Naive thymus-derived CD8-positive, alpha-beta T cell (primary cell): ENCODE measurements around the gene ZFPL1. TPM values are rescaled to one million over a fixed set of nuclear protein-coding genes. Genes with fewer than 3 reads are reported as not detected.

ENCODE experiments used
- ATAC-seq, 2 donors: fragments of 150-1000 bp; cut with Tn5 transposase in 1 of 2; sonication (Bioruptor Pico), chemical (Tn5 transposase) in 1 of 2; 1 replicate in 1 of 2; 2 replicates in 1 of 2; pipeline ENCODE4 v1.10.0; 2021; ENCODE audit warnings: mild to moderate bottlenecking in 2 of 2, moderate library complexity in 2 of 2
- POLR2A ChIA-PET: fragments of 350-600 bp; sonication (Branson Sonifier 250); formaldehyde crosslinking; loops from one replicate; lab custom pipeline; 2021; ENCODE audit warnings: antibody characterized with exemption; lab: Charles Lee
- DNase-seq, 10 donors: peaks; one replicate each; pipeline versions ENCODE4 v3.0.0 to v3.0.0-alpha.2; 2020 to 2022
- H3K27ac Mint-ChIP-seq, 10 donors: one replicate each; pipeline ENCODE4 v1.8.0; 2020 to 2022; ENCODE audit warnings: mild to moderate bottlenecking in 10 of 10, mixed read lengths in 10 of 10, moderate library complexity in 4 of 10, inconsistent platforms in 1 of 10
- H3K27me3 Mint-ChIP-seq, 5 donors: one replicate each; pipeline ENCODE4 v1.8.0; 2021 to 2022; ENCODE audit warnings: mixed read lengths in 5 of 5
- H3K36me3 Mint-ChIP-seq, 3 donors: one replicate each; pipeline ENCODE4 v1.8.0; 2020 to 2022; ENCODE audit warnings: mixed read lengths in 3 of 3, mild to moderate bottlenecking in 2 of 3, inconsistent platforms in 1 of 3
- H3K4me1 Mint-ChIP-seq, 4 donors: one replicate each; pipeline ENCODE4 v1.8.0; 2021 to 2022; ENCODE audit warnings: mixed read lengths in 4 of 4
- H3K4me3 Mint-ChIP-seq, 10 donors: one replicate each; pipeline ENCODE4 v1.8.0; 2020 to 2022; ENCODE audit warnings: mild to moderate bottlenecking in 10 of 10, mixed read lengths in 10 of 10, moderate library complexity in 6 of 10, inconsistent platforms in 1 of 10
- H3K9me3 Mint-ChIP-seq, 9 donors: one replicate each; pipeline ENCODE4 v1.8.0; 2020 to 2022; ENCODE audit warnings: mixed read lengths in 9 of 9, mild to moderate bottlenecking in 3 of 9, inconsistent platforms in 1 of 9, moderate library complexity in 1 of 9
- polyA plus RNA-seq, 3 donors: library from polyadenylated mRNA; unstranded; fragments of 300-500 nt; fragmentation: Illumina TruSeq; gene quantifications; one replicate each; pipeline ENCODE4 v1.2.3, GENCODE V29; 2021
- total RNA-seq, 8 experiments: library from RNA in 2 of 8; stranded (reverse) in 2 of 8; gene quantifications; one replicate each; pipeline ENCODE4 v1.2.3 and lab custom pipeline; 2021 to 2026

The ZFPL1 gene
- total and polyA plus RNA-seq, 5 experiments from 2014 or later = 21.5 to 50.5 (median 33.1) TPM

DNA sequence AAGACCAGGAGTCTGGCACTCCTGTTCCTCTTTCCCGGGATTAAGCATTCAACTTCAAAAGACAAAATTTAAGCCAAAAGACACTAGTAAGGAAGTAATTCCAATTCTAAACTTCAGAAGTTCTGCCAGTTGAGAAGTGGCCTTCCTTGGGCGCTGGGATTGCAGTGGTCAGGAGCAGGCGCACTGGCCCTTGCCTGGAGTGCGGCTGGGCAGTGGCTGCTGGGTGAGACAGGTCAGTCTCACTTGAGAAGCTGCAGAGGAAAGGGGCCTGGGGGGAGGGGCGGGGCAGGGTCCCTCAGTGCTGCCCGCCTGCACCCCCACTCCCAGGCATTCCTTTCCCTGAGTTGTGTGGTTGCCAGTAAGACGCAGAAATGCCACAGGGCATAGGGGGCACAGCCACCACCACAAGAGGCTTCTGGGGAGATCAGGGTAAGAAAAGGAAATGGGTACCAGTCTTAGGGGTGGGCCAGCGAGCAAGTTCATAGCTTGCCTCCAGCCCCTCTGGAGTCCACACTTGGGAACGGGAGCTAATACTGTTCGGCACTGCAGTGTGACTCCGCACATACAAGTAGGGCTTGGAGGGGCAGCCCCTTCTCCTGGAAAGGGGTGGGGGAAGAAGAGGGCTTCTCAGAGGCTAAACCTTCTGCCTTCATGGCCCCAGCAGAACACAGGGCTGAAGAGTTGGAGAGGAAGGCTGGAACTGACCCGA lies 43.6 kb downstream of the ZFPL1 start:
- Mint-ChIP-seq H3K36me3 (peaks cover 0 to 67% (median 0%) of the 10 kb centered on the region in 3 donors), H3K4me3 (no peak overlapping the region), H3K27me3 (no peaks in the 10 kb centered on the region), H3K9me3 (no peaks in the 10 kb centered on the region), H3K27ac (no peak overlapping the region), H3K4me1 (peaks cover 5 to 30% (median 16%) of the 10 kb centered on the region in 4 donors)
- no peak for DNase-seq
- no peak for ATAC-seq
- POLR2A ChIA-PET = interaction anchor here (1.4 to 2.1 kb wide), 2 partner anchors 11 to 16 kb away, joined by 4 to 7 read pairs; partner anchors contain the start of genes TM7SF2 and ZNHIT2

DNA sequence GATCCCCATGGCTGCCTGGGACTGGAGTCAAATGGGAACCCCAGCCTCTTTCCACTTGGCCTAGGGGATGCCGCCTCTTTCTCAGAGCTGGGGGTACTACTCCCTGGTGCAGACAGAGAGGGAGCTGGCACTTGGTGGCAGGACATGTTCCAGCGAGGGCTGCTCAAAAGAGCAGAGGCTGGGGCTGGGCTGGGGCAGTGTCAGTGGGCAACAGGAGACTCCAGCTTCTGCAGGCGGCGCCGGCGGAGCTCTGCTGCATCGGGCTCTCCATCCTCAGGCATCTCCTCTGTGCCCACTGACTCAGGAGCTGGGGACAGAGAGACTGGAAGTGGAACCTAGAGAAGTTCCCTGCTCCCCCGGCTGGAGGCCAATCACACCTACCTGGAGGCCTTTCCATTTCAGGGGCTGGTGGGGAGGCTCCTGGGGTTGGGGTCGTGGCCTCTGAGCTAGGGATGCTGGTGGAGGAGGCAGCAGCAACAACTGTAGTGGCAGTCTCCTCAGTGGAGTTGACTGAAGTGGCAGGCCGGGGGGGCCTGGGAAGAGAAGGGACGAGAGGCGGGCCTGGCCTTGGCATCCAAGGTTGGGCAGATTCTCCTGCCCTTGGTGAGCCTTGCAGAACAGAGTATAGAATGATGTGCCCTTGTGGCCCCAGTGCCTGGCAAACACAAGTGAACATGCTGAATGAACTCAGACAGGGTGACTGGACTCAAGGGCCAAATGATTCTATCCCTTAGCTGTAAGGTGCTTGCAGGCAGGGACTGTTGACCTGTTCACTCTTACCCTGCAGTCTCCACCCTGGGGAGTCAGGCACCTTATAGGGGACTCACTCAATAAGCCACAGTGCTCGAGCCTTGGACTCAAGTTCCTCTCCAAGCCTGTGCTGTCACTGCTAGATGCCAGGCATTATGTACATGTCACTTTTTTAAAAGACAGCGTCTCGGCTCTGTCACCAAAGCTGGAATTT lies 44.4 kb downstream of the ZFPL1 start:
- Mint-ChIP-seq H3K27me3 (no peaks in the 10 kb centered on the region), H3K36me3 (peaks cover 0 to 70% (median 0%) of the 10 kb centered on the region in 3 donors), H3K4me3 (no peak overlapping the region), H3K27ac (peak overlapping the region in 3 of 10 donors; percentile 8 to 22 (median 9)), H3K4me1 (peaks cover 10 to 33% (median 17%) of the 10 kb centered on the region in 4 donors), H3K9me3 (no peaks in the 10 kb centered on the region)
- POLR2A ChIA-PET = interaction anchor here (2.1 kb wide), 1 partner anchor 12 kb away, joined by 7 read pairs; the partner anchor contains the start of gene ZNHIT2
- ATAC-seq = no peak
- no peak for DNase-seq

GRCh38 chr11:65129649-65130441 lies 45.8 kb downstream of the ZFPL1 start:
- no peaks in the 10 kb centered on the region for H3K9me3 Mint-ChIP-seq
- DNase-seq (no peak), ATAC-seq (no peak)
- H3K4me1 Mint-ChIP-seq = peaks cover 12 to 33% (median 20%) of the 10 kb centered on the region in 4 donors
- no peak overlapping the region for H3K4me3 Mint-ChIP-seq
- POLR2A ChIA-PET = interaction anchor here (1.6 to 3.0 kb wide), 3 partner anchors 8 to 19 kb away, joined by 4 to 20 read pairs (median 8); partner anchors contain the start of genes FAU, MRPL49 and ZNHIT2
- H3K27ac Mint-ChIP-seq = peak overlapping the region in 3 of 10 donors; percentile 53 to 66 (median 62)
- H3K27me3 Mint-ChIP-seq = no peaks in the 10 kb centered on the region
- peaks cover 0 to 62% (median 0%) of the 10 kb centered on the region in 3 donors for H3K36me3 Mint-ChIP-seq

DNA sequence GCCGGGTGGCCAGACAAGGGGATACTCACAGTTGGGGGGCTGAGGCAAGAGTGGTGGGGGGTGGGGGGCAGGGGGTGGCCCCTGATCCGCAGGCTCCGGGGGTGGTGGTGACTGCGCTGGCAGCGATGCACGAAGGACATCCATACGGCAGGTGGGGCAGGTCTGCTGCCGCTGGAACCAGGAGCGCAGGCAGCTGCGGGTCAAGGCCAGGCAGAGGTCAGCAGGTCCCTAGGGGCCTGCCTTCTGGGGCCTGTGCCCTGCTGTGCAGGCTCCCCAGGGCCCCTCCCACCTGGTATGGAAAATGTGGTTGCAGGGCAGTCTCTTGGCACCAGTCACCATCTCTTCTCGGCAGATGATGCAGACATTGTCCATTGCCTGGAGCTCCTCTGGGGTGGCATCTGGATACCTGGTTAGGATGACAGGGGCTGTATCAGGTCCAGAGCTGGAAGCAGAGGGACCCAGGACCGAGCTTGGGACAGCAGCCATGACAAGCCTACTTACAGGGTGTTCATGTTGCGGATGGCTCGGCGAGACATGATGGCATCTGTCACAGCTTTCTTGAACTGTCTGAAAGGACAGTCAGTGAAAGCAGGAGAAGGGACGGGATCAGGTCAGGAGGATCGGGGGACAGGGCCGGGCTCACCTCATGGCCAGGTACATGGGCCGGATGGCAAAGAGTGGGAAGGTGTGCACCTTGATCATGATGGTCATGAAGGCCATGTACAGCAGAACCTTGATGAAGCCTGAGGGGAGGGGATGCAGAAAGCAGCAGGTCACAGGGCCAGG lies 46.8 kb downstream of the ZFPL1 start:
- peaks cover 14 to 41% (median 28%) of the 10 kb centered on the region in 4 donors for H3K4me1 Mint-ChIP-seq
- H3K27ac Mint-ChIP-seq = peak overlapping the region in 7 of 10 donors; percentile 32 to 99 (median 36)
- H3K36me3 Mint-ChIP-seq = peaks cover 0 to 53% (median 0%) of the 10 kb centered on the region in 3 donors
- peak overlapping the region in 5 of 10 donors; percentile 4 to 70 (median 18) for H3K4me3 Mint-ChIP-seq
- DNase-seq = no peak
- no peaks in the 10 kb centered on the region for H3K9me3 Mint-ChIP-seq
- POLR2A ChIA-PET = interaction anchor here (1.1 to 3.0 kb wide), 4 partner anchors 9 to 20 kb away, joined by 4 to 20 read pairs (median 6); partner anchors contain the start of genes FAU, MRPL49 and ZNHIT2
- no peak for ATAC-seq
- no peaks in the 10 kb centered on the region for H3K27me3 Mint-ChIP-seq

GRCh38 chr11:65131417-65131776 lies 47.4 kb downstream of the ZFPL1 start:
- no peaks in the 10 kb centered on the region for H3K9me3 Mint-ChIP-seq
- peak overlapping the region in 5 of 10 donors; percentile 4 to 70 (median 18) for H3K4me3 Mint-ChIP-seq
- no peak for ATAC-seq
- peaks cover 0 to 49% (median 0%) of the 10 kb centered on the region in 3 donors for H3K36me3 Mint-ChIP-seq
- DNase-seq = no peak
- POLR2A ChIA-PET = interaction anchor here (0.6 to 3.0 kb wide), 4 partner anchors 9 to 505 kb away, joined by 4 to 20 read pairs (median 6); partner anchors contain the start of genes FAU, MRPL49 and ZNHIT2
- no peaks in the 10 kb centered on the region for H3K27me3 Mint-ChIP-seq
- peaks cover 20 to 47% (median 34%) of the 10 kb centered on the region in 4 donors for H3K4me1 Mint-ChIP-seq
- H3K27ac Mint-ChIP-seq = peak overlapping the region in 6 of 10 donors; percentile 32 to 99 (median 38)

GRCh38 chr11:65131895-65132237 lies 47.8 kb downstream of the ZFPL1 start:
- ATAC-seq = no peak
- H3K36me3 Mint-ChIP-seq = peaks cover 0 to 44% (median 0%) of the 10 kb centered on the region in 3 donors
- POLR2A ChIA-PET = interaction anchor here (0.6 to 3.0 kb wide), 3 partner anchors 10 to 505 kb away, joined by 4 to 20 read pairs (median 5); partner anchors contain the start of genes FAU and MRPL49
- DNase-seq = no peak
- H3K27ac Mint-ChIP-seq = peak overlapping the region in 5 of 10 donors; percentile 31 to 100 (median 81)
- H3K4me1 Mint-ChIP-seq = peaks cover 25 to 51% (median 39%) of the 10 kb centered on the region in 4 donors
- no peaks in the 10 kb centered on the region for H3K9me3 Mint-ChIP-seq
- peak overlapping the region in 4 of 10 donors; percentile 18 to 96 (median 37) for H3K4me3 Mint-ChIP-seq
- H3K27me3 Mint-ChIP-seq = no peaks in the 10 kb centered on the region

DNA sequence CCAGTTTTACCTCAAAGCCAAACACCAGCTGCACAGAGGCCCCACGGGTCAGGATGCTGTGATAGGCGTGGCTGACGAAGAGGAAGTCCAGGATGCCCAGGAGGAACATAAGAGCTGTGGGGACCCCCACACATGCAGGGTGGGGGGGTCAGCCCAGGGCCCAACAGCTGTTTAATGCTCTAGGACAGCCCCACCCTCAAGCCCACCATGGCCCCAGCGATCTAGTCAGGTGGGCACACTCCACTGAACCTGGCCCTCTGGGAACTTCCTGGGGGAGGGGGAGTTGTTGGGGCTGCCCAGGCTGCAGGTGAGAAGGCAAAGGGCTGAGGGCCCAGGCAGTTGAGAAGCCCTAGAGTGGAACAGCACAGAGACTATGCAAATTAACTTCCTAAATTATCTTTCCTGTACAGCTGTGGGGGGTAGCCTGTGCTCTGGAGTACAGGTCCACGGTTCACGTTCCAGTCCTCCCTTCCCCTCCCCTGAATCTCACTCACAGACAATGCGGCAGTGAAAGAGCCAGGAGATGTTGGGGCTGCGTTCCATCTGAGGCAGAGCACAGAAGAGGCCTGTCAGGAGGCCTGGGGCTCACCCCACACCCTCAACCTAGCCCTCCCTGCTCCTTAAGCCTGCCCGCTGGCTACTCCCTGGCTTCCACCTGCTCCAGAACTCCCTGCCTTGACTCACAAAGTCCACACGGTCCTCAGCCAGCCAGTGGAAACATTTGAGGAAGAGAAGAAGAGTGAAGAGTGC lies 48.4 kb downstream of the ZFPL1 start:
- DNase-seq (no peak), ATAC-seq (no peak)
- Mint-ChIP-seq H3K4me1 (peaks cover 25 to 55% (median 42%) of the 10 kb centered on the region in 4 donors), H3K4me3 (peak overlapping the region; percentile 39 to 100 (median 98)), H3K27me3 (no peaks in the 10 kb centered on the region), H3K36me3 (peaks cover 0 to 39% (median 0%) of the 10 kb centered on the region in 3 donors), H3K9me3 (no peaks in the 10 kb centered on the region), H3K27ac (peak overlapping the region in 8 of 10 donors; percentile 84 to 100 (median 100))
- POLR2A ChIA-PET = interaction anchor here (3.0 to 5.6 kb wide), 2 partner anchors 9 to 11 kb away, joined by 20 to 135 read pairs; partner anchors contain the start of genes FAU and MRPL49

GRCh38 chr11:65132988-65133700 lies 49.1 kb downstream of the ZFPL1 start:
- Mint-ChIP-seq H3K36me3 (peaks cover 0 to 32% (median 0%) of the 10 kb centered on the region in 3 donors), H3K27ac (peak overlapping the region; percentile 99 to 100 (median 100)), H3K9me3 (no peaks in the 10 kb centered on the region), H3K4me1 (peaks cover 26 to 57% (median 45%) of the 10 kb centered on the region in 4 donors), H3K4me3 (peak overlapping the region; percentile 94 to 100 (median 98)), H3K27me3 (no peaks in the 10 kb centered on the region)
- POLR2A ChIA-PET = interaction anchor here (0.8 to 5.6 kb wide), 10 partner anchors 10 to 392 kb away, joined by 3 to 135 read pairs (median 12); partner anchors contain the start of genes CAPN1, FAU, MRPL49 and RASGRP2
- no peak for ATAC-seq
- DNase-seq = peak in 2 of 10 donors; percentile 36 to 45

GRCh38 chr11:65133724-65134123 lies 49.7 kb downstream of the ZFPL1 start:
- ATAC-seq (no peak), DNase-seq (no peak)
- H3K4me3 Mint-ChIP-seq = peak overlapping the region; percentile 94 to 100 (median 98)
- peaks cover 26 to 57% (median 45%) of the 10 kb centered on the region in 4 donors for H3K4me1 Mint-ChIP-seq
- H3K9me3 Mint-ChIP-seq = no peaks in the 10 kb centered on the region
- POLR2A ChIA-PET = interaction anchor here (0.6 to 5.6 kb wide), 12 partner anchors 10 to 1182 kb away, joined by 3 to 135 read pairs (median 10); partner anchors contain the start of genes CAPN1, FAU, MRPL49 and RASGRP2
- H3K36me3 Mint-ChIP-seq = peaks cover 0 to 28% (median 0%) of the 10 kb centered on the region in 3 donors
- peak overlapping the region; percentile 99 to 100 (median 100) for H3K27ac Mint-ChIP-seq
- H3K27me3 Mint-ChIP-seq = no peaks in the 10 kb centered on the region
